Ovary (tissue), 3 donors: Measurements from ENCODE around the gene LMAN2.

Source experiments
- CTCF ChIP-seq, 3 donors: fragments of 450-650 bp in 2 of 3; fragments of 200-600 bp in 1 of 3; IDR thresholded peaks; one replicate each; pipeline versions ENCODE4 v1.5.1 to v1.8.0; 2016 to 2022; ENCODE audit warnings: antibody characterized with exemption in 3 of 3, mild to moderate bottlenecking in 1 of 3
- EP300 ChIP-seq: sonication (generic); formaldehyde crosslinking; IDR thresholded peaks from one replicate; pipeline ENCODE4 v1.6.1; 2017; ENCODE audit warnings: antibody characterized with exemption
- POLR2A ChIP-seq: fragments of 450-650 bp; IDR thresholded peaks from one replicate; pipeline ENCODE4 v1.6.1; 2017; ENCODE audit warnings: antibody characterized with exemption, mild to moderate bottlenecking, moderate library complexity
- donor health status: DM: no; HTN: no; CAD: no.

- no peak for TF ChIP-seq CTCF (IDR thresholded peaks at IDR 0.05)
- no peak for TF ChIP-seq POLR2A
- no peak for TF ChIP-seq EP300
Measured at GRCh38 chr5:177311723-177312648, 39.5 kb downstream of the LMAN2 start, which contains the start of gene MXD3.
